ENCODE measurements around the gene BRINP2. TPM values are rescaled to one million over a fixed set of nuclear protein-coding genes. Genes with fewer than 3 reads are reported as not detected.

Gene BRINP2, protein sequence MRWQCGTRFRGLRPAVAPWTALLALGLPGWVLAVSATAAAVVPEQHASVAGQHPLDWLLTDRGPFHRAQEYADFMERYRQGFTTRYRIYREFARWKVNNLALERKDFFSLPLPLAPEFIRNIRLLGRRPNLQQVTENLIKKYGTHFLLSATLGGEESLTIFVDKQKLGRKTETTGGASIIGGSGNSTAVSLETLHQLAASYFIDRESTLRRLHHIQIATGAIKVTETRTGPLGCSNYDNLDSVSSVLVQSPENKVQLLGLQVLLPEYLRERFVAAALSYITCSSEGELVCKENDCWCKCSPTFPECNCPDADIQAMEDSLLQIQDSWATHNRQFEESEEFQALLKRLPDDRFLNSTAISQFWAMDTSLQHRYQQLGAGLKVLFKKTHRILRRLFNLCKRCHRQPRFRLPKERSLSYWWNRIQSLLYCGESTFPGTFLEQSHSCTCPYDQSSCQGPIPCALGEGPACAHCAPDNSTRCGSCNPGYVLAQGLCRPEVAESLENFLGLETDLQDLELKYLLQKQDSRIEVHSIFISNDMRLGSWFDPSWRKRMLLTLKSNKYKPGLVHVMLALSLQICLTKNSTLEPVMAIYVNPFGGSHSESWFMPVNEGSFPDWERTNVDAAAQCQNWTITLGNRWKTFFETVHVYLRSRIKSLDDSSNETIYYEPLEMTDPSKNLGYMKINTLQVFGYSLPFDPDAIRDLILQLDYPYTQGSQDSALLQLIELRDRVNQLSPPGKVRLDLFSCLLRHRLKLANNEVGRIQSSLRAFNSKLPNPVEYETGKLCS
- not detected in 2 replicates for total RNA-seq

GRCh38 chr1:177170756-177171535 lies at the start of gene BRINP2:
BRINP2 (plus strand) TSS chr1:177170958; CDS start chr1:177229877, 58,919 bp downstream.
- Mint-ChIP-seq H3K9me3 (no peaks in the 10 kb centered on the region), H3K4me3 (no peak within 1 kb of the TSS), H3K27ac (no peak within 1 kb of the TSS), H3K27me3 (peaks cover 20% of the 10 kb centered on the region), H3K4me1 (no peaks in the 10 kb centered on the region), H3K36me3 (ENCODE audit: low read depth) (no peaks in the 10 kb centered on the region)
- peak; percentile 68 for ATAC-seq (ENCODE audit: low read depth)
- no peak for DNase-seq
- TF ChIP-seq, protein P1, sequence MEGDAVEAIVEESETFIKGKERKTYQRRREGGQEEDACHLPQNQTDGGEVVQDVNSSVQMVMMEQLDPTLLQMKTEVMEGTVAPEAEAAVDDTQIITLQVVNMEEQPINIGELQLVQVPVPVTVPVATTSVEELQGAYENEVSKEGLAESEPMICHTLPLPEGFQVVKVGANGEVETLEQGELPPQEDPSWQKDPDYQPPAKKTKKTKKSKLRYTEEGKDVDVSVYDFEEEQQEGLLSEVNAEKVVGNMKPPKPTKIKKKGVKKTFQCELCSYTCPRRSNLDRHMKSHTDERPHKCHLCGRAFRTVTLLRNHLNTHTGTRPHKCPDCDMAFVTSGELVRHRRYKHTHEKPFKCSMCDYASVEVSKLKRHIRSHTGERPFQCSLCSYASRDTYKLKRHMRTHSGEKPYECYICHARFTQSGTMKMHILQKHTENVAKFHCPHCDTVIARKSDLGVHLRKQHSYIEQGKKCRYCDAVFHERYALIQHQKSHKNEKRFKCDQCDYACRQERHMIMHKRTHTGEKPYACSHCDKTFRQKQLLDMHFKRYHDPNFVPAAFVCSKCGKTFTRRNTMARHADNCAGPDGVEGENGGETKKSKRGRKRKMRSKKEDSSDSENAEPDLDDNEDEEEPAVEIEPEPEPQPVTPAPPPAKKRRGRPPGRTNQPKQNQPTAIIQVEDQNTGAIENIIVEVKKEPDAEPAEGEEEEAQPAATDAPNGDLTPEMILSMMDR (IDR thresholded peaks at IDR 0.05), result no peak
- CTCF ChIA-PET, result no interaction called here
- intact Hi-C loops (cut with micrococcal nuclease), result no loop called here
- POLR2A ChIA-PET, result no interaction called here

DNA sequence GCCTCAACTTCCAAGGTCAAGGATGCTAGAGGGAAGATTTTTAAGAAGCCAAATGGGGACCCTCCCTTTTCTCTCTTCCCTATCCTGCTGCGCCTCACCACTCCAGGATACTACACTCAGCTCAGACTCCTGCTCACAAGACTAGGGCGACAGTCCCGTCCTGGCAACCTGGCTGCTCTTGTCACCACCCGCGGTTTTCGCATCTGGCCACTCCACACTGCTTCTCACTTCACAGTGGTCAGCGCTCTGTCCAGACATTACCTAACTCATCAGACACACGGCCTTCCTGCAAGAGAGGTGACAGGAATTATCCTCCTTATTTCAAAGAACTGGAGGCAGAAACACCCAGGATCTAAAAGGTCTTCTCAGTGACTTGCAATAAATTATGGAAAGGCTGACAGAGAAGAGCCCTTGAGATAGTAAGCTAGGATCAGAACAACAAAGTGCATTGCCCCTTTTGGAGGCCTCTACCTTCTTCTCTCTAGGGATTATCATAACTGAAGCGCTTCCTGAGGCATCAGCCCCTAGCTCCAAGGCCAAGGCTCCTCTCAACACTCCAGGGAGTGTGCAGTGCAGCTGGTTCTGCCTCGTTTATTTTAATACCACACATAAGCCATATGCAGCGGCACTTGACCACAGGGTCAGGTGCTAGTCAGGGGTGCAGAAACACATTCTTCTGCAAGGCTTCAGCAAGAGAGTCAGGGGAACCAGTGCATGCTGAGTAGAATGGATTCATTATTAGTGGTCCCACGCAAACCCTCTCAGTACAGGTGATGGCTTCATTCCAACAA lies 48.1 kb upstream of the BRINP2 start:
- ATAC-seq (ENCODE audit: low read depth) (no peak), DNase-seq (no peak)
- no peak overlapping the region for H3K4me3 Mint-ChIP-seq
- no peaks in the 10 kb centered on the region for H3K9me3 Mint-ChIP-seq
- intact Hi-C loops (cut with micrococcal nuclease), result no loop called here
- ChIA-PET POLR2A (no interaction called here), CTCF (no interaction called here)
- no peak overlapping the region for H3K27ac Mint-ChIP-seq
- TF ChIP-seq, protein P1 (IDR thresholded peaks at IDR 0.05), result no peak
- no peaks in the 10 kb centered on the region for H3K4me1 Mint-ChIP-seq
- no peaks in the 10 kb centered on the region for H3K36me3 Mint-ChIP-seq (ENCODE audit: low read depth)
- H3K27me3 Mint-ChIP-seq, result peaks cover 2% of the 10 kb centered on the region

DNA sequence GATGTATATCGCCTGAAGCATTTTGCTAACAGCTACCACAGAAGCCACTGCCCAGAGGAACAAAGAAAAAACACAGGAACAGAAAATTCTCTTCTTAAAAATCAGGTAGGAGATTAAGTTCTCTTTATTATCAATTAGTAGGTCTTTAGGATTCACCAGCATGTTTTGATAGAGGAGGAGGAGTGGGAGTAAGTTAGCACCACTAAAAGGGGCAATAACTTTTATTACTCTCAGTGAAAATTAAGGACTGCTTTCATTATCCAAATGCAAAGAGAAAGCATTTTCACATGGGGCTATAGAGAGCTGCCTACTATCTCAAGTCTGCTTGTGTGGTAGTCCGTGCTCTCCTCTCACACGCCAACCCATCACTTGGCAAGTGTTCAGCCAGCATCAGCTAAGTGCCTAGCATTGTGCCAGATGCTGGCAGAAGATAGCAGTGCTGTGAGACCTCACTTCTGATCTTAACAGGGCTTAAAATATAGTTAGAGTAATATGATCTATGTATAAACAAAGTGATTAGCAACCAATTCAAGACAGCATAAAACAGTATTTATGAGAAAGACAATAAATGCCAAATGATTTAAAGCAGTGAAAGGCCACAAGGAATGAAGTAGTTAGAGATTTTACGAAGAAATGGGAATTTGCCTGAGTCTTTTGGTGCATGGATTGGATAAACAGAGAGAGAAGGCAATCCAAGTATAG lies 46.0 kb upstream of the BRINP2 start:
- POLR2A ChIA-PET, result no interaction called here
- no peaks in the 10 kb centered on the region for H3K4me1 Mint-ChIP-seq
- TF ChIP-seq, protein P1 (IDR thresholded peaks at IDR 0.05), result no peak
- intact Hi-C loops (cut with micrococcal nuclease), result no loop called here
- peaks cover 2% of the 10 kb centered on the region for H3K27me3 Mint-ChIP-seq
- H3K27ac Mint-ChIP-seq, result no peak overlapping the region
- H3K9me3 Mint-ChIP-seq, result no peaks in the 10 kb centered on the region
- ATAC-seq (ENCODE audit: low read depth) (no peak), DNase-seq (no peak)
- no peaks in the 10 kb centered on the region for H3K36me3 Mint-ChIP-seq (ENCODE audit: low read depth)
- H3K4me3 Mint-ChIP-seq, result no peak overlapping the region
- CTCF ChIA-PET, result no interaction called here

GRCh38 chr1:177126267-177126666 lies 44.5 kb upstream of the BRINP2 start:
- POLR2A ChIA-PET, result no interaction called here
- CTCF ChIA-PET, result no interaction called here
- H3K9me3 Mint-ChIP-seq, result no peaks in the 10 kb centered on the region
- no peaks in the 10 kb centered on the region for H3K4me1 Mint-ChIP-seq
- H3K4me3 Mint-ChIP-seq, result no peak overlapping the region
- H3K27ac Mint-ChIP-seq, result no peak overlapping the region
- peaks cover 2% of the 10 kb centered on the region for H3K27me3 Mint-ChIP-seq
- no peak for DNase-seq
- intact Hi-C loops (cut with micrococcal nuclease), result no loop called here
- H3K36me3 Mint-ChIP-seq (ENCODE audit: low read depth), result no peaks in the 10 kb centered on the region
- no peak for ATAC-seq (ENCODE audit: low read depth)
- TF ChIP-seq, protein P1 (IDR thresholded peaks at IDR 0.05), result no peak
